Caco-2 (cell line): ENCODE measurements around the gene BZW2. TPM values are rescaled to one million over a fixed set of nuclear protein-coding genes. Genes with fewer than 3 reads are reported as not detected.

Experiments
- BruUV-seq: library from RNA; stranded (reverse); fragments of 400-500 nt; replicated peaks from 2 replicates; lab custom pipeline; 2021; lab: Mats Ljungman, UMichigan
- CTCF ChIA-PET: fragments of 300-600 bp; sonication (Branson Sonifier 250); formaldehyde crosslinking; loops from one replicate; lab custom pipeline; 2022; ENCODE audit warnings: antibody characterized with exemption; lab: Charles Lee
- POLR2A ChIA-PET: fragments of 300-600 bp; sonication (Branson Sonifier 250); formaldehyde crosslinking; loops from one replicate; lab custom pipeline; 2022; ENCODE audit warnings: antibody characterized with exemption; lab: Charles Lee
- DNase-seq, 2 experiments: peaks; one replicate each; pipeline versions ENCODE4 v3.0.0 to v3.0.0-alpha.2; 2020 to 2022
- H3K27me3 ChIP-seq: replicated peaks from 2 replicates; pipeline ENCODE4 v1.6.0; 2011; ENCODE audit warnings: low read length; ENCODE audit not compliant: control insufficient read depth, insufficient read depth
- H3K36me3 ChIP-seq: 2 replicates; pipeline ENCODE4 v1.5.1; 2011; ENCODE audit warnings: low read length; ENCODE audit not compliant: control insufficient read depth, insufficient read depth
- H3K4me1 ChIP-seq: fragments of 250-450 bp; sonication (Bioruptor Pico); 2 replicates; pipeline ENCODE4 v1.5.1; 2020; ENCODE audit warnings: mild to moderate bottlenecking
- H3K4me3 ChIP-seq: 2 replicates; pipeline ENCODE4 v1.5.1; 2011; ENCODE audit warnings: low read depth, mild to moderate bottlenecking, control low read depth, low read length
- H3K9me3 ChIP-seq: fragments of 250-450 bp; sonication (Bioruptor Pico); 2 replicates; pipeline ENCODE4 v1.5.1; 2020; ENCODE audit warnings: mild to moderate bottlenecking, moderate library complexity
- H3K27ac Mint-ChIP-seq: one replicate; pipeline ENCODE4 v1.8.0; 2022; ENCODE audit warnings: mixed read lengths; ENCODE audit not compliant: unreplicated experiment
- H3K27me3 Mint-ChIP-seq: one replicate; pipeline ENCODE4 v1.8.0; 2022; ENCODE audit warnings: mixed read lengths; ENCODE audit not compliant: insufficient read depth, unreplicated experiment
- H3K36me3 Mint-ChIP-seq: one replicate; pipeline ENCODE4 v1.8.0; 2022; ENCODE audit warnings: mild to moderate bottlenecking, mixed read lengths; ENCODE audit not compliant: insufficient read depth, unreplicated experiment
- H3K4me1 Mint-ChIP-seq: one replicate; pipeline ENCODE4 v1.8.0; 2022; ENCODE audit warnings: low read depth, mixed read lengths; ENCODE audit not compliant: unreplicated experiment
- H3K4me3 Mint-ChIP-seq: one replicate; pipeline ENCODE4 v1.8.0; 2022; ENCODE audit warnings: mild to moderate bottlenecking, moderate library complexity, mixed read lengths; ENCODE audit not compliant: unreplicated experiment
- H3K9me3 Mint-ChIP-seq: one replicate; pipeline ENCODE4 v1.8.0; 2022; ENCODE audit warnings: mixed read lengths; ENCODE audit not compliant: unreplicated experiment
- CTCF ChIP-seq, 2 experiments: fragments of 200-600 bp in 1 of 2; IDR thresholded peaks; 1 replicate in 1 of 2; 2 replicates in 1 of 2; pipeline versions ENCODE4 v1.5.1 to v1.8.0; 2011 to 2022; ENCODE audit warnings: antibody characterized with exemption in 1 of 2, control low read depth in 1 of 2, inconsistent platforms in 1 of 2, low read depth in 1 of 2, low read length in 1 of 2, mild to moderate bottlenecking in 1 of 2, moderate library complexity in 1 of 2; ENCODE audit not compliant: insufficient read depth in 1 of 2, severe bottlenecking in 1 of 2, unreplicated experiment in 1 of 2
- intact Hi-C: fragments of 100-400 bp; cut with micrococcal nuclease; formaldehyde crosslinking; loops from one replicate; pipeline ENCODE4 v1.10.0; 2022; ENCODE audit not compliant: unreplicated experiment
- total RNA-seq: library from RNA; stranded (reverse); gene quantifications from 2 replicates; pipeline ENCODE4 v1.2.3, GENCODE V29; 2022

Gene BZW2
- total RNA-seq, 1 experiment from 2014 or later, result 148 TPM

- H3K4me1 Mint-ChIP-seq, result peaks cover 40% of the 10 kb centered on the region
- H3K4me3 ChIP-seq, result no peak overlapping the region
- no peaks in the 10 kb centered on the region for H3K36me3 ChIP-seq
- DNase-seq, result no peak
- peaks cover 64% of the 10 kb centered on the region for H3K4me1 ChIP-seq
- intact Hi-C loops, result loop anchor here (1.0 kb wide), 1 partner anchor 8 kb away; no protein-coding TSS in a partner anchor
- peaks cover 23% of the 10 kb centered on the region for H3K36me3 Mint-ChIP-seq
- no peaks in the 10 kb centered on the region for H3K27me3 ChIP-seq
- H3K4me3 Mint-ChIP-seq, result no peak overlapping the region
- H3K9me3 Mint-ChIP-seq, result no peaks in the 10 kb centered on the region
- no peaks in the 10 kb centered on the region for H3K27me3 Mint-ChIP-seq
- POLR2A ChIA-PET, result no interaction called here
- CTCF ChIA-PET, result no interaction called here
- no peak for TF ChIP-seq CTCF (IDR thresholded peaks at IDR 0.05; ENCODE audit: insufficient read depth in 1 of 2, low read depth in 1 of 2, low read length in 1 of 2, severe bottlenecking in 1 of 2, unreplicated experiment in 1 of 2)
- H3K27ac Mint-ChIP-seq, result no peak overlapping the region
- BruUV-seq, result no TSS peak
- H3K9me3 ChIP-seq, result no peaks in the 10 kb centered on the region
Observed at GRCh38 chr7:16650266-16650665, 4.3 kb downstream of the BZW2 start.

GRCh38 chr7:16651396-16652239, 5.6 kb downstream of the BZW2 start:
- no peak for TF ChIP-seq CTCF (IDR thresholded peaks at IDR 0.05; ENCODE audit: insufficient read depth in 1 of 2, low read depth in 1 of 2, low read length in 1 of 2, severe bottlenecking in 1 of 2, unreplicated experiment in 1 of 2)
- Histone ChIP-seq H3K4me1 (peaks cover 69% of the 10 kb centered on the region), H3K9me3 (no peaks in the 10 kb centered on the region), H3K36me3 (no peaks in the 10 kb centered on the region), H3K27me3 (no peaks in the 10 kb centered on the region), H3K4me3 (no peak overlapping the region)
- peak; percentile 43 to 60 for DNase-seq
- H3K9me3 Mint-ChIP-seq, result no peaks in the 10 kb centered on the region
- H3K36me3 Mint-ChIP-seq, result peaks cover 13% of the 10 kb centered on the region
- H3K4me3 Mint-ChIP-seq, result no peak overlapping the region
- CTCF ChIA-PET, result interaction anchor here (1.0 kb wide), 1 partner anchor 16 kb away, joined by 4 read pairs; no protein-coding TSS in a partner anchor
- H3K4me1 Mint-ChIP-seq, result peaks cover 45% of the 10 kb centered on the region
- POLR2A ChIA-PET, result no interaction called here
- no TSS peak for BruUV-seq
- intact Hi-C loops, result no loop called here
- no peaks in the 10 kb centered on the region for H3K27me3 Mint-ChIP-seq
- no peak overlapping the region for H3K27ac Mint-ChIP-seq

GRCh38 chr7:16652240-16652583, 6.2 kb downstream of the BZW2 start:
- DNase-seq, result no peak
- no peak for TF ChIP-seq CTCF (IDR thresholded peaks at IDR 0.05; ENCODE audit: insufficient read depth in 1 of 2, low read depth in 1 of 2, low read length in 1 of 2, severe bottlenecking in 1 of 2, unreplicated experiment in 1 of 2)
- Histone ChIP-seq H3K9me3 (no peaks in the 10 kb centered on the region), H3K27me3 (no peaks in the 10 kb centered on the region), H3K4me1 (peaks cover 75% of the 10 kb centered on the region), H3K36me3 (no peaks in the 10 kb centered on the region), H3K4me3 (no peak overlapping the region)
- H3K36me3 Mint-ChIP-seq, result peaks cover 15% of the 10 kb centered on the region
- ChIA-PET POLR2A (no interaction called here), CTCF (interaction anchor here (1.0 kb wide), 1 partner anchor 16 kb away, joined by 4 read pairs; no protein-coding TSS in a partner anchor)
- H3K4me1 Mint-ChIP-seq, result peaks cover 47% of the 10 kb centered on the region
- intact Hi-C loops, result no loop called here
- no TSS peak for BruUV-seq
- H3K4me3 Mint-ChIP-seq, result no peak overlapping the region
- no peaks in the 10 kb centered on the region for H3K9me3 Mint-ChIP-seq
- H3K27ac Mint-ChIP-seq, result no peak overlapping the region
- no peaks in the 10 kb centered on the region for H3K27me3 Mint-ChIP-seq
